Ascending aorta (tissue), 2 donors: ENCODE measurements around the gene TEKT1. TPM values are rescaled to one million over a fixed set of nuclear protein-coding genes. Genes with fewer than 3 reads are reported as not detected.

Experiments
- DNase-seq, 2 donors: peaks; one replicate each; pipeline ENCODE4 v3.0.0-alpha.2; 2019; ENCODE audit warnings: low spot score in 2 of 2
- H3K27ac ChIP-seq, 2 donors: fragments of 200-600 bp; sonication (generic); one replicate each; pipeline ENCODE4 v1.5.1; 2016 to 2017; ENCODE audit warnings: mild to moderate bottlenecking in 1 of 2
- H3K27me3 ChIP-seq: fragments of 200-600 bp; sonication (generic); one replicate; pipeline ENCODE4 v1.5.1; 2017
- H3K36me3 ChIP-seq, 2 donors: fragments of 200-600 bp; sonication (generic); one replicate each; pipeline ENCODE4 v1.5.1; 2016
- H3K4me1 ChIP-seq, 2 donors: fragments of 200-600 bp; sonication (generic); one replicate each; pipeline ENCODE4 v1.5.1; 2016 to 2017; ENCODE audit warnings: mild to moderate bottlenecking in 1 of 2
- H3K4me3 ChIP-seq, 2 donors: fragments of 200-600 bp; sonication (generic); one replicate each; pipeline ENCODE4 v1.5.1; 2016 to 2017; ENCODE audit warnings: mild to moderate bottlenecking in 1 of 2
- H3K9me3 ChIP-seq, 2 donors: fragments of 200-600 bp; sonication (generic); one replicate each; pipeline ENCODE4 v1.5.1; 2016
- CTCF ChIP-seq, 3 experiments: fragments of 200-600 bp in 2 of 3; fragments of 450-650 bp in 1 of 3; sonication (generic) in 2 of 3; IDR thresholded peaks; one replicate each; pipeline ENCODE4 v1.5.1; 2016 to 2019; ENCODE audit warnings: antibody characterized with exemption in 3 of 3, mild to moderate bottlenecking in 1 of 3, moderate library complexity in 1 of 3
- intact Hi-C: fragments of 100-400 bp; cut with DNase I; formaldehyde crosslinking; loops from one replicate; pipeline ENCODE4 v1.15.1; 2023
- total RNA-seq: library from RNA; depleted of rRNA; stranded (reverse); fragments of >200 nt; gene quantifications from one replicate; pipeline ENCODE4 v1.1.0, GENCODE V29; 2016

Gene TEKT1
- total RNA-seq, 1 donor from 2014 or later, result not detected

- intact Hi-C loops, result no loop called here
- no peaks in the 10 kb centered on the region for H3K4me1 ChIP-seq
- no peaks in the 10 kb centered on the region for H3K27me3 ChIP-seq
- DNase-seq, result no peak
- no peaks in the 10 kb centered on the region for H3K36me3 ChIP-seq
- no peak overlapping the region for H3K27ac ChIP-seq
- no peak overlapping the region for H3K4me3 ChIP-seq
- TF ChIP-seq CTCF (IDR thresholded peaks at IDR 0.05), result no peak
- no peaks in the 10 kb centered on the region for H3K9me3 ChIP-seq
These were observed 31.0 kb downstream of the TEKT1 start for GRCh38 chr17:6800422-6801027.

- Histone ChIP-seq H3K27me3 (no peaks in the 10 kb centered on the region), H3K4me1 (no peaks in the 10 kb centered on the region), H3K9me3 (no peaks in the 10 kb centered on the region), H3K36me3 (no peaks in the 10 kb centered on the region), H3K27ac (no peak overlapping the region), H3K4me3 (no peak overlapping the region)
- intact Hi-C loops, result no loop called here
- no peak for TF ChIP-seq CTCF (IDR thresholded peaks at IDR 0.05)
- DNase-seq, result no peak
These were observed 31.8 kb downstream of the TEKT1 start for GRCh38 chr17:6799738-6800137.

- TF ChIP-seq CTCF (IDR thresholded peaks at IDR 0.05), result no peak
- H3K27me3 ChIP-seq, result no peaks in the 10 kb centered on the region
- no peaks in the 10 kb centered on the region for H3K9me3 ChIP-seq
- no peak for DNase-seq
- no peak overlapping the region for H3K27ac ChIP-seq
- no peaks in the 10 kb centered on the region for H3K36me3 ChIP-seq
- no peaks in the 10 kb centered on the region for H3K4me1 ChIP-seq
- intact Hi-C loops, result no loop called here
- H3K4me3 ChIP-seq, result no peak overlapping the region
These were observed 33.7 kb downstream of the TEKT1 start for GRCh38 chr17:6797718-6798351.

- H3K4me1 ChIP-seq, result no peaks in the 10 kb centered on the region
- no peaks in the 10 kb centered on the region for H3K9me3 ChIP-seq
- no peaks in the 10 kb centered on the region for H3K36me3 ChIP-seq
- H3K4me3 ChIP-seq, result no peak overlapping the region
- intact Hi-C loops, result no loop called here
- no peak for DNase-seq
- no peak overlapping the region for H3K27ac ChIP-seq
- no peaks in the 10 kb centered on the region for H3K27me3 ChIP-seq
- no peak for TF ChIP-seq CTCF (IDR thresholded peaks at IDR 0.05)
These were observed 34.5 kb downstream of the TEKT1 start for GRCh38 chr17:6796887-6797490.

GRCh38 chr17:6796017-6796886 is 35.3 kb downstream of the TEKT1 start:
- Histone ChIP-seq H3K27ac (no peak overlapping the region), H3K27me3 (no peaks in the 10 kb centered on the region), H3K4me3 (no peak overlapping the region), H3K9me3 (no peaks in the 10 kb centered on the region), H3K4me1 (no peaks in the 10 kb centered on the region), H3K36me3 (no peaks in the 10 kb centered on the region)
- no peak for TF ChIP-seq CTCF (IDR thresholded peaks at IDR 0.05)
- no peak for DNase-seq
- intact Hi-C loops, result no loop called here
